IMR-90 (cell line): ENCODE data around the gene NOS3. TPM values are rescaled to one million over a fixed set of nuclear protein-coding genes. Genes with fewer than 3 reads are reported as not detected.

ENCODE experiments used
- ATAC-seq: fragments of 200-7000 bp; cut with Tn5 transposase; 2 replicates; pipeline ENCODE4 v1.9.1; 2020; ENCODE audit warnings: low read depth, mild to moderate bottlenecking, moderate library complexity
- BruUV-seq: library from RNA; stranded (reverse); fragments of 400-500 nt; replicated peaks from 2 replicates; lab custom pipeline; 2021; lab: Mats Ljungman, UMichigan
- CTCF ChIA-PET: fragments of 300-600 bp; formaldehyde crosslinking; extraction: SDS; loops from one replicate; lab custom pipeline; 2021; ENCODE audit warnings: antibody characterized with exemption; lab: Yijun Ruan, JAX
- POLR2A ChIA-PET: fragments of 300-600 bp; sonication (Branson Sonifier 250); formaldehyde crosslinking; loops from one replicate; lab custom pipeline; 2022; ENCODE audit warnings: antibody characterized with exemption; ENCODE audit not compliant: unreplicated experiment; lab: Charles Lee
- DNase-seq: peaks from one replicate; pipeline ENCODE4 v3.0.0; 2013
- H2AFZ ChIP-seq: replicated peaks from 2 replicates; pipeline ENCODE3; 2013; ENCODE audit warnings: low read length, mild to moderate bottlenecking; ENCODE audit not compliant: poor library complexity
- H2AK5ac ChIP-seq: 2 replicates; pipeline ENCODE4 v1.6.1; 2013; ENCODE audit warnings: low read depth, low read length, inconsistent platforms
- H2AK9ac ChIP-seq: replicated peaks from 2 replicates; pipeline ENCODE3; 2013; ENCODE audit warnings: mild to moderate bottlenecking, low read depth, low read length, moderate library complexity; ENCODE audit not compliant: poor library complexity
- H2BK120ac ChIP-seq: 2 replicates; pipeline ENCODE4 v1.6.1; 2013; ENCODE audit warnings: low read depth, low read length, inconsistent platforms
- H2BK15ac ChIP-seq: 3 replicates; pipeline ENCODE4 v1.6.1; 2013; ENCODE audit warnings: low read depth, low read length, inconsistent platforms
- H2BK20ac ChIP-seq: 2 replicates; pipeline ENCODE4 v1.6.1; 2013; ENCODE audit warnings: low read depth, mild to moderate bottlenecking, inconsistent platforms, low read length, moderate library complexity
- H2BK5ac ChIP-seq: 2 replicates; pipeline ENCODE4 v1.6.1; 2013; ENCODE audit warnings: mild to moderate bottlenecking, low read depth, low read length, inconsistent platforms; ENCODE audit not compliant: poor library complexity, severe bottlenecking
- H3K14ac ChIP-seq: replicated peaks from 2 replicates; pipeline ENCODE4 v1.6.1; 2013; ENCODE audit warnings: low read depth, low read length, inconsistent platforms
- H3K18ac ChIP-seq: 2 replicates; pipeline ENCODE4 v1.6.1; 2013; ENCODE audit warnings: low read depth, low read length, control low read depth
- H3K23ac ChIP-seq: 2 replicates; pipeline ENCODE4 v1.6.1; 2013; ENCODE audit warnings: low read depth, low read length, inconsistent platforms
- H3K27ac ChIP-seq: 2 replicates; pipeline ENCODE4 v1.5.1; 2013; ENCODE audit warnings: mild to moderate bottlenecking, control low read depth, low read length; ENCODE audit not compliant: insufficient read depth
- H3K27me3 ChIP-seq: 2 replicates; pipeline ENCODE4 v1.6.1; 2013; ENCODE audit warnings: low read length; ENCODE audit not compliant: control insufficient read depth, insufficient read depth
- H3K36me3 ChIP-seq: 2 replicates; pipeline ENCODE4 v1.6.1; 2013; ENCODE audit warnings: low read length, mixed read lengths; ENCODE audit not compliant: control insufficient read depth, insufficient read depth
- H3K4ac ChIP-seq: 2 replicates; pipeline ENCODE4 v1.6.1; 2013; ENCODE audit warnings: low read depth, low read length, inconsistent platforms
- H3K4me1 ChIP-seq: 2 replicates; pipeline ENCODE4 v1.6.1; 2013; ENCODE audit warnings: low read length, mixed read lengths; ENCODE audit not compliant: control insufficient read depth, insufficient read depth
- H3K4me2 ChIP-seq: 2 replicates; pipeline ENCODE4 v1.6.1; 2013; ENCODE audit warnings: low read depth, mild to moderate bottlenecking, control low read depth, low read length, moderate library complexity
- H3K4me3 ChIP-seq: 2 replicates; pipeline ENCODE4 v1.5.1; 2013; ENCODE audit warnings: low read depth, mild to moderate bottlenecking, control low read depth, low read length, moderate library complexity; ENCODE audit not compliant: insufficient read depth
- H3K56ac ChIP-seq: 2 replicates; pipeline ENCODE4 v1.6.1; 2013; ENCODE audit warnings: low read length, inconsistent platforms; ENCODE audit not compliant: insufficient read depth; ENCODE audit errors: extremely low read depth
- H3K79me1 ChIP-seq, 2 experiments: 2 replicates each; pipeline ENCODE4 v1.6.1; 2013; ENCODE audit warnings: low read length in 2 of 2, inconsistent platforms in 1 of 2, low read depth in 1 of 2
- H3K9ac ChIP-seq: 2 replicates; pipeline ENCODE4 v1.6.1; 2013; ENCODE audit warnings: low read depth, low read length, control low read depth
- H3K9me1 ChIP-seq: 2 replicates; pipeline ENCODE4 v1.6.1; 2013; ENCODE audit warnings: low read length, inconsistent platforms; ENCODE audit not compliant: insufficient read depth
- H3K9me3 ChIP-seq: 2 replicates; pipeline ENCODE4 v1.6.1; 2013; ENCODE audit warnings: low read length; ENCODE audit not compliant: control insufficient read depth, insufficient read depth
- H4K20me1 ChIP-seq: 2 replicates; pipeline ENCODE4 v1.6.1; 2013; ENCODE audit warnings: low read length, inconsistent platforms; ENCODE audit not compliant: insufficient read depth
- H4K5ac ChIP-seq: 2 replicates; pipeline ENCODE4 v1.6.1; 2013; ENCODE audit warnings: mild to moderate bottlenecking, low read depth, low read length, control low read depth
- H4K8ac ChIP-seq, 2 experiments: 2 replicates each; pipeline ENCODE4 v1.6.1; 2013; ENCODE audit warnings: low read depth in 2 of 2, low read length in 2 of 2, control low read depth in 1 of 2, inconsistent platforms in 1 of 2
- H4K91ac ChIP-seq: 2 replicates; pipeline ENCODE4 v1.6.1; 2013; ENCODE audit warnings: low read depth, low read length, inconsistent platforms; ENCODE audit not compliant: insufficient read depth
- BHLHE40 ChIP-seq: fragments of 150-350 bp; IDR thresholded peaks from 2 replicates; pipeline ENCODE4 v1.6.1; 2016; ENCODE audit warnings: mild to moderate bottlenecking, low read depth, low read length
- CEBPB ChIP-seq: IDR thresholded peaks from 2 replicates; pipeline ENCODE4 v1.6.1; 2012; ENCODE audit warnings: low read depth, low read length, improper control_type of control experiment
- CHD1 ChIP-seq: IDR thresholded peaks from 2 replicates; pipeline ENCODE4 v1.6.1; 2012; ENCODE audit warnings: low read depth, low read length, improper control_type of control experiment
- FOS ChIP-seq: fragments of 150-350 bp; IDR thresholded peaks from 2 replicates; pipeline ENCODE4 v1.6.1; 2016; ENCODE audit warnings: low read depth, low read length
- MAFK ChIP-seq: IDR thresholded peaks from 2 replicates; pipeline ENCODE4 v1.6.1; 2012; ENCODE audit warnings: low read depth, low read length, improper control_type of control experiment
- MAZ ChIP-seq: IDR thresholded peaks from 2 replicates; pipeline ENCODE4 v1.6.1; 2012; ENCODE audit warnings: low read depth, mild to moderate bottlenecking, low read length, improper control_type of control experiment, moderate library complexity, borderline replicate concordance
- MXI1 ChIP-seq: IDR thresholded peaks from 2 replicates; pipeline ENCODE4 v1.6.1; 2012; ENCODE audit warnings: low read depth, mild to moderate bottlenecking, low read length, moderate library complexity, borderline replicate concordance
- NFE2L2 ChIP-seq: fragments of 150-350 bp; IDR thresholded peaks from 2 replicates; pipeline ENCODE4 v1.6.1; 2016; ENCODE audit warnings: low read depth, mild to moderate bottlenecking, low read length
- POLR2A ChIP-seq: IDR thresholded peaks from 2 replicates; pipeline ENCODE4 v1.6.1; 2012; ENCODE audit warnings: mild to moderate bottlenecking, low read depth, low read length
- RAD21 ChIP-seq: IDR thresholded peaks from 2 replicates; pipeline ENCODE4 v1.6.1; 2012; ENCODE audit warnings: low read length, improper control_type of control experiment
- RCOR1 ChIP-seq: IDR thresholded peaks from 2 replicates; pipeline ENCODE4 v1.6.1; 2012; ENCODE audit warnings: mild to moderate bottlenecking, low read length, improper control_type of control experiment; ENCODE audit not compliant: insufficient replicate concordance
- RFX5 ChIP-seq: IDR thresholded peaks from 2 replicates; pipeline ENCODE4 v1.8.0; 2012; ENCODE audit warnings: low read depth, mild to moderate bottlenecking, low read length, moderate library complexity
- SMC3 ChIP-seq: fragments of 150-350 bp; IDR thresholded peaks from 2 replicates; pipeline ENCODE4 v1.6.1; 2016; ENCODE audit warnings: low read depth, mild to moderate bottlenecking, antibody characterized with exemption, low read length, moderate library complexity
- WGBS, 2 experiments: methylation state at CpG; one replicate each; pipeline versions ENCODE4 v1.1.5 to v1.1.7; 2013; ENCODE audit warnings: missing lambda C conversion rate in 2 of 2; ENCODE audit not compliant: insufficient read length in 1 of 2; ENCODE audit errors: extremely low coverage in 2 of 2; 5-methylcytosine and 5-hydroxymethylcytosine counted together
- dilution Hi-C: fragments of 300-500 bp; cut with HindIII; formaldehyde crosslinking; loops from one replicate; pipeline ENCODE4 v1.14.3; 2018; ENCODE audit warnings: low sequenced_read_pairs; ENCODE audit not compliant: unreplicated experiment
- in situ Hi-C: fragments of 300-500 bp; cut with MboI; formaldehyde crosslinking; loops from 3 replicates; pipeline ENCODE4 v1.14.3; 2019; ENCODE audit warnings: low sequenced_read_pairs, inconsistent platforms, mixed read lengths
- intact Hi-C: fragments of 100-400 bp; cut with micrococcal nuclease; formaldehyde crosslinking; loops from 2 replicates; pipeline ENCODE4 v1.10.0; 2022
- polyA plus RNA-seq, 3 experiments: library from polyadenylated mRNA; depleted of rRNA; stranded (reverse); fragments of >200 nt; gene quantifications; 2 replicates each; pipeline ENCODE4 v1.2.3, GENCODE V29; 2012; ENCODE audit warnings: low replicate concordance in 1 of 3
- total RNA-seq: library from RNA; depleted of rRNA; stranded (reverse); fragments of >200 nt; gene quantifications from 2 replicates; pipeline ENCODE4 v1.2.3, GENCODE V29; 2012
- TF ChIP-seq, protein P1 (sequence below): fragments of 150-350 bp; IDR thresholded peaks from 2 replicates; pipeline ENCODE4 v1.6.1; 2016; ENCODE audit warnings: low read depth, mild to moderate bottlenecking, low read length, moderate library complexity, borderline replicate concordance
- TF ChIP-seq, protein P2 (sequence below): fragments of 150-350 bp; IDR thresholded peaks from 2 replicates; pipeline ENCODE4 v1.6.1; 2017; ENCODE audit warnings: mild to moderate bottlenecking, antibody characterized with exemption, low read length, low read depth
- TF ChIP-seq, protein P3 (sequence below): conservative IDR thresholded peaks from 2 replicates; pipeline ENCODE4 v1.5.1; 2012; ENCODE audit warnings: mild to moderate bottlenecking, low read depth, low read length, improper control_type of control experiment

Gene NOS3
- total and polyA plus RNA-seq, 2 of the 4 experiments (the other 2 are of a cell fraction) = 0.72 to 2.0 TPM

DNA sequence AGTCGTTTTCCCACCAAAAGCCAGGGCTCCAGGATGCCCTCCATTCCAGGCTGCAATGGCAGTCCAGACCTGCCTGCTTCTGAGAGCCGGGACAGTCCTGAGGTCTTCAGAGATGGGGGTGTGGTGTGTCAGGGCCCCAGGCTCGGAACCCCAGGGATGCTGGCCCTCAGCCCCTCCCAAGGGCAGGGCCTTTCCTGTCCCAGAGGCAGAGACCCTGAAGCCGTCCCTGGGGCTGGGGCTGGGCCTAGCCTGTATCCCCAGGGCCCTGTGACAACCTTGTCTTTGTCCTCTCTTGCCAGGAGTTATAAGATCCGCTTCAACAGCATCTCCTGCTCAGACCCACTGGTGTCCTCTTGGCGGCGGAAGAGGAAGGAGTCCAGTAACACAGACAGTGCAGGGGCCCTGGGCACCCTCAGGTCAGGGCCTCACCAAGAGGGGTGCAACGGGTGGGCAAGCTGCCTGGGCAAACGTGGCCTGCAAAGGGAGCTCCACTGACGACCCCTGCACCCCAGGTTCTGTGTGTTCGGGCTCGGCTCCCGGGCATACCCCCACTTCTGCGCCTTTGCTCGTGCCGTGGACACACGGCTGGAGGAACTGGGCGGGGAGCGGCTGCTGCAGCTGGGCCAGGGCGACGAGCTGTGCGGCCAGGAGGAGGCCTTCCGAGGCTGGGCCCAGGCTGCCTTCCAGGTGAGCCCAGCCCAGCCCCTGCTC is 15.9 kb downstream of the NOS3 start:
- H3K36me3 ChIP-seq = no peaks in the 10 kb centered on the region
- POLR2A ChIA-PET = no interaction called here
- BruUV-seq = no TSS peak
- intact Hi-C loops (no loop called here), dilution Hi-C loops (no loop called here), in situ Hi-C loops (no loop called here)
- peaks cover 4% of the 10 kb centered on the region; the same call in 1 of the 2 replicates for H3K4me1 ChIP-seq
- H3K9ac ChIP-seq = no peak overlapping the region
- H4K8ac ChIP-seq = no peak overlapping the region
- no peak overlapping the region for H2BK120ac ChIP-seq
- no peaks in the 10 kb centered on the region for H4K20me1 ChIP-seq
- no peak overlapping the region for H2BK5ac ChIP-seq
- no peak overlapping the region for H4K5ac ChIP-seq
- H3K27me3 ChIP-seq = peaks cover 15% of the 10 kb centered on the region
- H2AK9ac ChIP-seq = no peak overlapping the region
- H3K23ac ChIP-seq = no peak overlapping the region
- no peak overlapping the region for H2AK5ac ChIP-seq
- no peak overlapping the region for H3K27ac ChIP-seq
- TF ChIP-seq RCOR1 (no peak), POLR2A (no peak), CHD1 (no peak), NFE2L2 (no peak), MXI1 (no peak), SMC3 (no peak), MAZ (no peak), MAFK (no peak), FOS (no peak), CEBPB (no peak), RFX5 (no peak), BHLHE40 (no peak), RAD21 (no peak)
- TF ChIP-seq, protein P1, sequence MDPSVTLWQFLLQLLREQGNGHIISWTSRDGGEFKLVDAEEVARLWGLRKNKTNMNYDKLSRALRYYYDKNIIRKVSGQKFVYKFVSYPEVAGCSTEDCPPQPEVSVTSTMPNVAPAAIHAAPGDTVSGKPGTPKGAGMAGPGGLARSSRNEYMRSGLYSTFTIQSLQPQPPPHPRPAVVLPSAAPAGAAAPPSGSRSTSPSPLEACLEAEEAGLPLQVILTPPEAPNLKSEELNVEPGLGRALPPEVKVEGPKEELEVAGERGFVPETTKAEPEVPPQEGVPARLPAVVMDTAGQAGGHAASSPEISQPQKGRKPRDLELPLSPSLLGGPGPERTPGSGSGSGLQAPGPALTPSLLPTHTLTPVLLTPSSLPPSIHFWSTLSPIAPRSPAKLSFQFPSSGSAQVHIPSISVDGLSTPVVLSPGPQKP = no peak
- TF ChIP-seq, protein P2, sequence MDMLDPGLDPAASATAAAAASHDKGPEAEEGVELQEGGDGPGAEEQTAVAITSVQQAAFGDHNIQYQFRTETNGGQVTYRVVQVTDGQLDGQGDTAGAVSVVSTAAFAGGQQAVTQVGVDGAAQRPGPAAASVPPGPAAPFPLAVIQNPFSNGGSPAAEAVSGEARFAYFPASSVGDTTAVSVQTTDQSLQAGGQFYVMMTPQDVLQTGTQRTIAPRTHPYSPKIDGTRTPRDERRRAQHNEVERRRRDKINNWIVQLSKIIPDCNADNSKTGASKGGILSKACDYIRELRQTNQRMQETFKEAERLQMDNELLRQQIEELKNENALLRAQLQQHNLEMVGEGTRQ = no peak
- TF ChIP-seq, protein P3, sequence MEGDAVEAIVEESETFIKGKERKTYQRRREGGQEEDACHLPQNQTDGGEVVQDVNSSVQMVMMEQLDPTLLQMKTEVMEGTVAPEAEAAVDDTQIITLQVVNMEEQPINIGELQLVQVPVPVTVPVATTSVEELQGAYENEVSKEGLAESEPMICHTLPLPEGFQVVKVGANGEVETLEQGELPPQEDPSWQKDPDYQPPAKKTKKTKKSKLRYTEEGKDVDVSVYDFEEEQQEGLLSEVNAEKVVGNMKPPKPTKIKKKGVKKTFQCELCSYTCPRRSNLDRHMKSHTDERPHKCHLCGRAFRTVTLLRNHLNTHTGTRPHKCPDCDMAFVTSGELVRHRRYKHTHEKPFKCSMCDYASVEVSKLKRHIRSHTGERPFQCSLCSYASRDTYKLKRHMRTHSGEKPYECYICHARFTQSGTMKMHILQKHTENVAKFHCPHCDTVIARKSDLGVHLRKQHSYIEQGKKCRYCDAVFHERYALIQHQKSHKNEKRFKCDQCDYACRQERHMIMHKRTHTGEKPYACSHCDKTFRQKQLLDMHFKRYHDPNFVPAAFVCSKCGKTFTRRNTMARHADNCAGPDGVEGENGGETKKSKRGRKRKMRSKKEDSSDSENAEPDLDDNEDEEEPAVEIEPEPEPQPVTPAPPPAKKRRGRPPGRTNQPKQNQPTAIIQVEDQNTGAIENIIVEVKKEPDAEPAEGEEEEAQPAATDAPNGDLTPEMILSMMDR = no peak
- no peak overlapping the region for H2AFZ ChIP-seq
- no peak overlapping the region for H2BK20ac ChIP-seq
- H3K9me3 ChIP-seq = no peaks in the 10 kb centered on the region
- no peak overlapping the region for H3K4me2 ChIP-seq
- WGBS, 2 experiments = 84% methylated on average over 12 of the region's 23 CpGs; no CpG with 5 or more reads in 1 of the 2 experiments
- H3K4ac ChIP-seq = no peak overlapping the region
- no peaks in the 10 kb centered on the region for H3K9me1 ChIP-seq
- H3K4me3 ChIP-seq = no peak overlapping the region
- H3K18ac ChIP-seq = no peak overlapping the region
- no peak overlapping the region for H3K14ac ChIP-seq
- DNase-seq (no peak), ATAC-seq (no peak)
- H3K79me1 ChIP-seq = no peaks in the 10 kb centered on the region
- H3K56ac ChIP-seq = no peak overlapping the region
- no peak overlapping the region for H4K91ac ChIP-seq
- H2BK15ac ChIP-seq = no peak overlapping the region
- CTCF ChIA-PET = interaction anchor here (2.0 kb wide), 1 partner anchor 44 kb away, joined by 4 read pairs; no protein-coding TSS in a partner anchor
